ENCODE results near the gene ZNF219.

ZNF219 gene

DNA sequence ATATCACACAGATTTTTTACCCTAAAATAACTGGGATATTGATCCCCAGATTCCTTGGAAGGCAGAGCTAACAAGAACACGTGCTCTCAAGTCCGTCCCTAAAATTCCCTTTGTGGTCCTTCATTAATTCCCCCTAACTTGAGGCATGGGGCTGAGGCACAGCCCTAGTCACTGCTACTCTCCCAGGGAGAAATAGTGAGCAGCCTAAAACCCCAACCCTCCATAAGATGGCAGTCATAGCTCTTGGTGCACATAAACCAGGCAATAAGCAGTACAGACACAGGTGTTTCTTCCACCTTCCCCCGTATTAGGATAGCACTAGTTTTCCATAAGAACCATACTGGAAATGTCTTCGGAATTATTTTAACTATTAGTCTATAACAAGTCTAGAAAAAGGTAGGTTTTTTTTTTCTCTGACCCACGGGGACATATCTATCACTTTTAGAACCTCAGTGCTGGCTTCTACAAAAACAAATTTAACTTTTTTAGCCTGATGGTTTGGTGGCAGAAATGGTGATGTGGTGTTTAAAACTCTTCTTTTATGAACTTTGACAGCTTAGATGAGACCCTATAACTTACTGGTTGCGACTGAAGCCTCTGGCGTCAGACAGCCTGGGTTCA is 31.5 kb downstream of the ZNF219 start:
- DNase-seq = peak in 1 of 5 experiments; percentile 27

DNA sequence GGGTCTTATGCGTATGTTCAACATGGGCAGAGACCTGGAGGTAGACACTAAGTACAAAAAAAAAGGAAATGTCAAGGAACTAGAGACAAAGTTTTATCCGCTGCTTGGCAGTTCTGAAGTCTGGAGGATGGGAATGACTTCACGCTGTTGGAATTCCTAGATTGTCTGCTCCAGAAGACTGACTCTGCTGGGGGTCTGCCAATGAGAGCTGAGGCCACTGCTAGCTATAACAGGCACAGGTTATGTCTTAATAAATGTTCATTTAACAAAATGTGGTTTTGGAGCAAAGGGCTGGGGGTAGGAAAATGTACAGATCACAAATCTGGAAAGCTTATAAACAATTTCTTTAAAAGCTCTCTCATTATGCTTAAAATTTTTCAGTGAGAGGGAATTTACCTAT is 35.0 kb downstream of the ZNF219 start:
- no peak for DNase-seq

DNA sequence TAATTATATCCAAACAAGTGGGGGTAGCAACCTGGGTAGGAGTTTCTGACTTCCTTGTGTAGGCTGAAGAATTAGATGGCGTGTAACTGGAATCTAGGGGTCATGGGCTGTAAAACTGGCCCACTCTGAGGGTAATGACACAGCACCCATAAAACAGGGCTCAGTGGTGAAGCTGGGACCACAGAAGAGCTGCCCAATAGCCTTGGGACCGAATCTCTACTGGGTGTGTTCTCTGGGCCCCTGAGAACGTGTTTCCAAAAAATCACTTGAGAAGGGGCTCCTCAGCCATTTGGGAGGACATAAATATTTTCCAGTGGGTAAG is 37.1 kb downstream of the ZNF219 start:
- DNase-seq = no peak

DNA sequence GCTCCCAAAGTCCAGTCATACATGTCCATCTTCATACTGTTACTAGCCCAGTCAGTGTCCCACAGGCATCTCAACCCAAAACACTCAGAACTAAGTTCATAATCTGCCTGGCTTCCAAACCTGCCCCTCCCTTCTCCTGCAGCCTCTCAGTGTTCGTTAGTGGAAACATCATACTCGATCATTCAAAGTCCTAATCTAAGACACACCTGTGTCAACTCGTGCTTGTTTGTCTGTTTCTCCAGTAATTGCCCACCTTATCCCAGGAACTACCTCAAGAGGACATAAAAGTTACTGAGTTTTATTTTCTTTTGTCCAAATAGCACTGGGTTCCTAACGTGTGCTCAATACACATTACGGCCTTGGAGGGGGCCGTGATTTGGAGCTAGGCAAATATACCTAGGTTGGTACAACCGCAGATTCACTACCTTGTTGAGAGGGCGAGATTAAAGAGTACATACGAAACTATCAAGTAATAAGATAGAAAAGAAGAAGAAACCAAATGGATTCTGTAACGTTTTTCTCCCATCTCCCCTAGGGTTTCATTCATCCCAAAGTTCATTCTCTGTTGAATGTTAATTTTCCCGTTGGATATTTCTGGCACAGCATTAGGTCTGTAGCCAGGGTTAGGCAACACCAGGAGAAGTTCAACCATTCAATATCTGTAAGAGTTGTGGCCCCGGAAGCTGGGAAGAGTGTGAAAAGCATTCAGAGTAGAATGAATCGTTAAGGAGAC is 37.7 kb downstream of the ZNF219 start:
- no peak for DNase-seq

DNA sequence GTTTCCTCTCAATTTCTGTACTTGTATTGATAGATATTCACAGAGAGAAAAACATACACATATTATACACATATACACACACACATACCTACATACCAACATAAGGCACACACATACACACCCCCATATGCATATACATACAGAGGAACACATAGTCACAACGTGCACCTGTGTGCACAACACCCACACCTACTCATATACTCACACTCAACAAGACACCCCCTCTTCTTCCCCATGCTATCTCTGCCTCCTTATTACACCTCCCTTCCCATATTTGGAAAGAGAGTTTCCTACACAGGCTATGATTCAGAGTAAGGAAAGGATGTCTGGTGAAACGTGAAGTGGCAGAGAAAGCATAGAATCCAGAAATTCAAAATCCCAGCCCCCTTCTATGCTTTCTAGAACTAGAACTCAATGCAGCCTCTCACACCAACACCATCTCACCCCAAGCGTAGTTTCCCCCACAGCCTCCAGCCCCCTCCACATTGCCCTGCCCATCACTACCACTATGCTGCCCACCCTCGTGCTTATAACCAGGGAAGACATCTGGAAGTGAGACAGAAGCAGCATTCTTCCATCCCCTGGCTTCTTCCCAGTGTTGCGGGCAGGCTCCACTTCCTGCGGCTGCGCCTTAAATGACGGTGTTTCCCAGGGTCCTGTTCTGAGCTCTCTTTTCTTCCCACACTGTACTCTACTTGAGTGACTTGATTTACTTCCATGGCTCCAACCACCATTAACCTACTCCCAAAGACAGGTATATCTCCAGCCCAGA is 38.4 kb downstream of the ZNF219 start:
- no peak for DNase-seq

DNA sequence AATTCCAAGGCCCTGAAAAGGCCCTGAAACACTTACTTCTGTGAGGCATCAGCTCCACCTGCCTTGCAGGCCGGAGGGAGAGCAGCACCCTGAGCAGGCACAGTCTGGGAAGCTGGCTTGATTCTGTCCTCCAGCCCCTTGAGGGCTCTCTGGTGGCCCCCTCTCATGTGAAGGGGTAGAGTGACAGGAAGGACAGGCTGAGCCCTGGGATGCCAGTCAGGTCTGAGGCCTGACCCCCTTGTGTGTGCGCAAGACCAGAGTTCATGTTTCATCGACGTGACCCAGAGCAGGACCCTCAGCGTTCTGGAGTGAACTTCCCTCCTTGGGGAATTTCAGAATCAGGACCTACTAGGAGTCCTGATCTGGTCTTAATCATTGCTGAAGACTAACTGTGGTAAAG is 39.6 kb downstream of the ZNF219 start:
- DNase-seq = no peak

DNA sequence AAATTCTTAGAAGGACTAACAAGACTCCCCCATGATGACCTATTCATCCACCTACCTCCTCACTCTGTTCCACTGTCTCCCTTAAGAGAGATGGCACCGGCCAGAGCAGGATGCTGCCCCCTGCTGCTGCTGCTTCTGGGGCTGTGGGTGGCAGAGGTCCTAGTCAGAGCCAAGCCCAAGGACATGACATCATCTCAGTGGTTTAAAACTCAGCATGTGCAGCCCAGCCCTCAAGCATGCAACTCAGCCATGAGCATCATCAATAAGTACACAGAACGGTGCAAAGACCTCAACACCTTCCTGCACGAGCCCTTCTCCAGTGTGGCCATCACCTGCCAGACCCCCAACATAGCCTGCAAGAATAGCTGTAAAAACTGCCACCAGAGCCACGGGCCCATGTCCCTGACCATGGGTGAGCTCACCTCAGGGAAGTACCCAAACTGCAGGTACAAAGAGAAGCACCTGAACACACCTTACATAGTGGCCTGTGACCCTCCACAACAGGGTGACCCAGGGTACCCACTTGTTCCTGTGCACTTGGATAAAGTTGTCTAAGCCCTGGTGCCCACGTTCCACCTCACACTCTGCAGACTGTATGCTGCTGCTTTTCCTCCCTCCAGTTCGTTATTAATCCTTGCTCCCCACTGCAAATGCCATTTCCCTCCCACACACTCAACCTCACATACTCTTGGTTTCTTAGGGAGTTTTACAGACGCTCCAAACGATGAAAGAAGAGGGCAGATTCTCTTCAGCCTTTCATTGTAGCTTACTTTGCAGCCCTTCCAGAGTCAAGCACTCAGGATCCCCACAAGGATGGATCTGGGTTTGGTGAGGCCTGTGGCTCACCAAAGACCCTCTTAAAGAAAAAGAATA is 40.4 kb downstream of the ZNF219 start, which contains the start of gene RNASE8:
RNASE8 (plus strand) TSS at position 20 of the 873 bp plus-strand sequence; CDS start at position 91, 71 bp downstream.
- DNase-seq = no peak

DNA sequence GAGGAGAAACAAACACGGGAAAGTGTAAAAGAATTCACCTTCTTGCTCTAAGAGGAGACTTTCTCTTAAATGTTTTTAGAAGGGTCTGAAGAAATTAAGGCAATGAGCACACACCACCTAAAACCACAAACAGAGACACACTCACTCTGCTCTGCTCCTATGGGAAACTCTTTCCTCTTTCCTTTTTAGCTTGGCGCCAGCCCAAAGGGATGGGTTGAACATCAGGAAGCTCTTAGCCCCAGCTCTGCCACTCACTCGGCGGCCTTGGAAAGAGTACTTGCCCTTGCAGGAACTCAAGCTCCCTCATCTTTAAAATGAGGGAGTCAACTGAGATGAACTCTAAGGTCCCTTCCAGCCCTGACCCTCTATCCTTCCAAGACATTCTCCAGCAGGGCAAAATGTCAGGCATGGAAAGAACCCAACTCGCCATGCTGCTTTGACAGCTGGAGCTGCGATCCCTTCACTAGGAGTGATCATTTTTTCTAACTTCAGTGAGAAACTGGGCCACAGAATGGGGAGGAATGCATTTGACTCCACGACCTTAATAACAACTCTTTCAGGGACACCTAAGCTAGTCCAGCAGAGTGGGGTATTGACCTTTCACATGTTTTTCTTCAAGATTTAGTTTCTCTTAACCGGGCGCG is 41.8 kb downstream of the ZNF219 start:
- DNase-seq = no peak

DNA sequence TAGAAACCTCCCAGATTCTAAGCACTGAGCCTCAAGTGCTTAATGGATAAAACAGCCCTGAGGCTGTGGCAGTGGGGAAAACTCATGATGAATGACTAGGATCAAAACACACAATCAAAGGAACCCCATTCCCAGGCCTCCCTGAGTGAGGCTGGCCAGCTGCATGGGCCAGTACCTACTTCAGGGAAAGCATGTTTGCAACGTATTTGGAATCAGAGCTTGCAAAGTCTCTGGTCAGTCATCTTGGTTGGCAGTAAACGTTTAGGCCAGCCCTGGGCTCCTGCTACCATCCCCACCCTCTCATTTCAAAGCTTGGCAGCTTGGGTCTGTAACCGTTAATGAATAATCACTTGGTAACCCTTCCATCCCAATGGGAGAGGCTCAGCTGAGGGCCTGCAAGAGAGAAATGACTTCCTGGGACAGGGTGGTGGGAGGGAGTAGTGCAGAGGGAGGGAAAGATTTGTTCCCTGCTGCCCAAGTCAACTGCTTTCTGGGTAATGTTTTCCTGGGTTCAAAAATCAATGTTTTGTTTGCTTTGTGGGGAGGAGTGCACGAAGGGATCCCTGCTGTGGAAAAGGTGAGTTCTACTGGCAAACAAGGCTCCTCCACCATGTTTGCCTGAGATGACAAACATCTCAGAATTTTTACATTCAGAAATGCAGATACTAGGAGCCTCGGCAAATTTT is 42.9 kb downstream of the ZNF219 start:
- DNase-seq = no peak

DNA sequence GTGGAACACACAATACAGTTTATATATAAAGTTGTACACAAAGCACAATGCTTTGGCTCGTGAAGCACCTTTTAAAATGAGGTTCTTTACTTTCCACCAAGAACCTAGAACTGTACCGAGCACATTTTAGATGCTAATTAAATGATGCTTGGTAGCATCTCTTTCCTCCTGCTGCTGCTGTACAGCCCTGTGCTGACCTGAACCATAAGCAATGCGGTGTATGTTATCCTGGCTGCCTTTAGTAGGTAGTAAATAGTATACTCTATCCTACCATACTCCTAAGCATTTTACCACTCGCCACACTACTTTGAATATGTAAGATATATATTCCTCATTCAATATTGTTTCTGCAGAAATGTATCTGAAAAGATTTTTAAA is 43.7 kb downstream of the ZNF219 start:
- DNase-seq = no peak

DNA sequence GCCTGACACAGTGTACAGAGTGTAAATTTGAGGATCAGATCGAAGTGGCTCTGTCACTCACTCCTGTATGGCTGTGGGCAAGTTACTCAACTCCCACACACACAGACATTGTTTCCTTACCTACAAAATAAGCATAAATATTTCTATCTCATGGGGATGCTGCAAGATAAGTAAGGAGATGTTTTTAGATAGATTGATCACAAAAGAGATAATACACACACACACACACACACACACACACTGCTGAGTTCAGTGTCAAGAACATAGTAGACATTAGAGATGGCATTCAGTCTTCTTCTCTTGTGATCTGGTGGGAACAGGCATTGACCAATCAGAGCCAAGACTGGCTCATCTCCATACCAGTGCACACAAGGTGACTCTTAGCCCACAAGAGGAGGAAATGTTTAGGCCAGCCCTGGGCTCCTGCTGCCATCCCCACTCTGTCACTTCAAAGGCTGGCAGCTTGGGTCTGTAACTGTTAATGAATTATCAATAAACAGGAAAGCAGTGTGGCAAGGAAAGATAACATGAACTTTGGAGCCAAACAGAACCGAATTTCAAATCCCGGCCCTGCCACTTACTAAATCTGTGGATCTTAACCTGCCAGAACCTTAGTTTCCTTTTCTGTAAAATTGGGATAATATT is 44.2 kb downstream of the ZNF219 start:
- DNase-seq = peak in 1 of 5 experiments; percentile 46

DNA sequence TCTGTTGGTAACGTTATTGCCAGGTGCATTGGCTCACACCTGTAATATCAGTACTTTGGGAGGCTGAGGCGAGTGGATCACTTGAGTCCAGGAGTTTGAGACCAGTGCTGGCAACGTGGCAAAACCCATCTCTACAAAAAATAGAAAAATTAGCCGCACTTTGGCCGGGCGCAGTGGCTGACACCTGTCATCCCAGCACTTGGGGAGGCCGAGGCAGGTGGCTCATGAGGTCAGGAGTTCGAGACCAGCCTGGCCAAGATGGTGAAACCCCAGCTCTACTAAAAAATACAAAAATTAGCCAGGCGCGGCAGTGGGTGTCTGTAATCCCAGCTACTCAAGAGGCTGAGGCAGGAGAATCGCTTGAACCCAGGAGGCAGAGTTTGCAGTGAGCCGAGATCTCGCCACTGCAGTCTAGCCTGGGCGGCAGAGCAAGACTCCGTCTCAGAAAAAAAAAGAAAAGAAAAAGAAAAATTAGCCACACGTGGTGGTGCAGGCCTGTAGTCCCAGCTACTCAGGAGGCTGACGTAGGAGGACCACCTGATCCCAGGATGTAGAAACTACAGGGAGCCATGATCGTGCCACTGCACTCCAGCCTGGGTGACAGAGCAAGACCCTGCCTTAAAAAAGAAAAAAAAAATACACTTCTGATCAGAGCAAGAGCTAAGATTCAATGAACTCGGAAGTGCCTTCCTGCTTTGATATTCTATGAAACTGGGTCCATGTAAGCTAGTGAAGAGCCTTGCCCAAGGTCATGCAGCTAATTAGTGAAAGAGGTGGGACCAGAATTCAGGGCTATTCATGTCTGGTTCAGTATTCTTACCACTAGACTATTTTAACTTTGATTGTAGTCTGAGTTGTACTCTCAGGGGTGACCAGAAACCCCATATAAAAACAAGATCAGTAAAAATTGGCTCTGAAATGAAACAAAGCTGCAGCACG is 45.0 kb downstream of the ZNF219 start:
- no peak for DNase-seq

DNA sequence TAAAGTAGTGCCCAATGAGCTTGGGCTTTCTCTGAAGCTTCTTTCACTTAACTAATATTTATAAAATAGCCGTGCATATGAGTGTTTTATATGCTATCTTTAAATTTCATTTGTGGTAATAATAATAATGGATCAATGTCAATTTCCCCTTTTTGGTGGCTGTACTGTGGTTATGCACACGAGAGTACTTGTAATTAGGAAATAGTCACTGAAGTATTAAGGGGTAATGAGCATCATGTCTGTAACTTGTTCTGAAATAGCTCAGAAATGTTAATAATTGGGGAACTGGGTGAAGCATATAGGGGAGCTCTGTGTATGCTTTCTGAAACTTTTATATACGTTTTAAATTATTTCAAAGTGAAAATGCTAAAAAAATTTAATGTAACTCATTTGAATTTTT is 47.9 kb downstream of the ZNF219 start:
- DNase-seq = no peak

DNA sequence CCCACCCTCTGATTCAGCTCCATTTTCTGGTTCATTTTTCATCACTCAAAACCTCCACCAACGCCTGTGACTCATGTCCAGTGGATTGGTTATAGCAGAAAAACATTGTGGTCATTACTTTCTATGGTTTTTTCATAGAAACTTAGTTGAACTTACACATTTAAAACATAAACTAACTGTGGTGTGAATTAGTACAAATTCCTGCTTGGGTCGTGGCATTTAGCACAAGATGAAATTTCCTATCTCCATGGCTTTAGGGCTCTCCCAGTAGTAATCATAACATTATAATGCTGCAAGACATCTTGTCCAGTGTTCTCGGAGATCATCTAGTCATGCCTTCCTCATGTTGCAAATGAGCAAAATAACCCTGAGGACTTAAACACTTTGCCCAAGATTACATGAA is 49.2 kb downstream of the ZNF219 start:
- DNase-seq = no peak

DNA sequence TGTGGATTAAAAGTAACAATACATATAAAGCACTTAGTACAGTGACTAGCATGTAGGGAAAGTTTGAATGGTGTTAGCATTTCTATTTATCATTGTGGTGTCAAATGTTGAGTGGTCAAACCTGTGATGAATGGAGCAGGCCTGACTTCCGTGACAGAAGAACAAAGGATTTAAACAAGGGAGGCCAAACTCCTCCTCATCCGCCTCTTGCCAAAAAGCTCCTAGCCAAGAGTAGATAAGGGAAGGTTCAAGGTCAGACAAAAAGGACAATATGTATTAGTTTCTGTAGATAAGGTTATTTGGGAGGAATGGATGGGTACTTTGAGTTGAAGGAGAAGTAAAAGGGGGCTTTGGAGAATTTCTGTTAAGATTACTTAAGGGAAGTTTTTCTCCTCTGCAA is 49.8 kb downstream of the ZNF219 start:
- DNase-seq = no peak

DNA sequence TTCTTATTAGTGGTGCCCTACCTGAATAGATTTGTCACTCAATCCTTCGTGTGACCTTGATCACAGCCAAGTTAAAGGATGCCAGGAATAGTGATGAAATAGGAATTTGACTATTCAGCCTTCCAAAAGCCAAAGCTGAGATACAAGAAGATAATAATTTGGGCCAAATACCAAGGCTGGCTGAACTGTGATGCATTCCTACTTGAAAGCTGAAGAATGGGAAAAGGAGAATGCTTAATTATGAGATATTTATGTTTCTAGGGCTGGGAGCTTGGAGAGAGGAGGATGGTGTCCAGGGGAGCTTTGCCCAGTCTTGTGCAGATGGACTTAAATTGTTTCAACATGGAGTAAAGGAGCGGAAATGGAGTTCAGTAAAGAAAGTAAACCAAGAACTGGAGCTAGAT is 51.1 kb downstream of the ZNF219 start:
- no peak for DNase-seq

DNA sequence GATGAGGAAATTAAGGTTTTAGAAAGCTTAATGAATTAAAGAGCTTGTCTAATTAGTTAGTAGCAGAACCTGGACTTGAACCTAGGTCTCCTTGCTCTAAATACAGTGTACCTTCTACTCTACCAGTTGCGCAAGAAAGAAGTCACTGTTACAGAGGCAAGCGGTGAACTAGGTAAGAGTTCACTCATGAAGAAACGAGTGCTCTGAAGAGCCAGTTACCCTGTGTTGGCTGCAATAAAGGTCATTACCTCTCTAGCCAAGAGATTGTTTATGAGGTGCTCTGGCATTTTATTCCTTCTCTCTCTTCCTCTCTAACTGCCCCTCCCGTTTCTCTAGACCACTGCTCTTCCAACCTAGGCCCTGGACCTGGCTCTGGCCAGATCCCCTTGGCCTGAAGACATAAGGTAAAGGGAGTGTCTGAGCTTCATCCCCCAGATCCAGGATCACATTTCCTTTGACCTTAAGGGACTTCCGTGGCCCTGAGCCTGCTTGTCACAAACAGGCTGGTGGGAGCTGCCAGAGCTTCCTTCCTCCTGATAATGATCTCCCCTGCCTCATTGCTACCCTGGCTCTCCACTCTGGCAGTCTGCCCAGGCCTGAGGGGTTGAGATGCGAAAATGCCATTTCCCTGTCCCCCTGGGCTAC is 54.4 kb downstream of the ZNF219 start:
- peak in 2 of 5 experiments; percentile 9 to 26 for DNase-seq

DNA sequence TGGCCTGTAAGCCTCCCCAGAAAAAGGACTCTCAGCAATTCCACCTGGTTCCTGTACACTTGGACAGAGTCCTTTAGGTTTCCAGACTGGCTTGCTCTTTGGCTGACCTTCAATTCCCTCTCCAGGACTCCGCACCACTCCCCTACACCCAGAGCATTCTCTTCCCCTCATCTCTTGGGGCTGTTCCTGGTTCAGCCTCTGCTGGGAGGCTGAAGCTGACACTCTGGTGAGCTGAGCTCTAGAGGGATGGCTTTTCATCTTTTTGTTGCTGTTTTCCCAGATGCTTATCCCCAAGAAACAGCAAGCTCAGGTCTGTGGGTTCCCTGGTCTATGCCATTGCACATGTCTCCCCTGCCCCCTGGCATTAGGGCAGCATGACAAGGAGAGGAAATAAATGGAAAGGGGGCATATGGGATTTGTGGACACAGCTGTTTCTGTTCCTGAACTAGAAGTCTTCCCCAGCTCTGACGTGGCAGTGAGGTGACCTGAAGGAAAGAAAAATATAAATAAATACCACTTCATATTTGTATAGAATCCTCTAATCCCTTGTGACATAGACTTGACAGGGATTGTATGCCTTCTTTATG is 55.0 kb downstream of the ZNF219 start:
- no peak for DNase-seq

DNA sequence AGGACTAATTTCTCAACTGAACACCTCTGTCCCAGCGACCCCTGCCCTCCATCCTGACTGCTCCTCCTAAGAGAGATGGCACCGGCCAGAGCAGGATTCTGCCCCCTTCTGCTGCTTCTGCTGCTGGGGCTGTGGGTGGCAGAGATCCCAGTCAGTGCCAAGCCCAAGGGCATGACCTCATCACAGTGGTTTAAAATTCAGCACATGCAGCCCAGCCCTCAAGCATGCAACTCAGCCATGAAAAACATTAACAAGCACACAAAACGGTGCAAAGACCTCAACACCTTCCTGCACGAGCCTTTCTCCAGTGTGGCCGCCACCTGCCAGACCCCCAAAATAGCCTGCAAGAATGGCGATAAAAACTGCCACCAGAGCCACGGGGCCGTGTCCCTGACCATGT is 55.5 kb downstream of the ZNF219 start:
- DNase-seq = no peak

Data from T-helper 2 cell (primary cell).